GM18909 (cell line): ENCODE results near the gene PLK5.
"Not testable (repeated sequence)": the region's sequence is repeated elsewhere in the genome, so short reads cannot be mapped to it uniquely, and the experiment has no call there.

Source experiments
- ATAC-seq: cut with Tn5 transposase; IDR thresholded peaks from one replicate; pipeline ENCODE4 v1.9.1; 2021; ENCODE audit warnings: mild to moderate bottlenecking; ENCODE audit not compliant: unreplicated experiment, poor library complexity

PLK5 gene

DNA sequence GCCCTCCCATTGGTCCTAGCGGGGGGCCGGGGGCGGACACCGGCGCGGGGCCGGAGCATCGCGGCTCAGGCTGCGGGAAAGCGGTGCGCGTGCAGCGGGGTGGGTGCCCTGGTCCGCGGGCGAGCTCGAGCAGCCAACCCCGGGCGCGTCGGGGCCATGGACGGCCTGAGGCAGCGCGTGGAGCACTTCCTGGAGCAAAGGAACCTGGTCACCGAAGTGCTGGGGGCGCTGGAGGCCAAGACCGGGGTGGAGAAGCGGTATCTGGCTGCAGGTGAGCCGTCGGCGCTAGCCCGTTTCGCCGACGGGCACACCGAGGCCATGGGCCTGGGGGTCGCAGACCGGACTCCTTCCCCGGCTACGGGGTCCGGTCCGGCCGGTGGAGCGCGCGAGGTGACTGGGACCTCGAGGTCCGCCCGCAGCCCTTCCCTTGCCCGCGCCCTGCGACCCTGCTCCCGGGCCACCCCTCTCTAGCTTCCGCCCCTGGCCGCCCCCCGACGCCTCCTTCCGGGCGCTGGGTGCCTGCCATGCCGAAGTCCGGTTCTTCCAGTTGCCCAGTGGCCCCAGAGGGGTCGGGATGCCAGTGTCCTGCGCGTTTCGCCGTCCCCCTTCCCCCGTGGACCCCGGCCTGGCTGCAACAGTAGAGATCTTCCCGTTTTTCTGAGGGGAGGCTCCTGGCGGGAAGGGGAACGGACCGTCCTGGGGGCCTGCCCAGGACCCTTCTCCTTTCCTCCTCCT is 32.6 kb upstream of the PLK5 start, which contains the start of gene REEP6:
REEP6 (plus strand) TSS at position 68 of the 735 bp plus-strand sequence; CDS start at position 157, 89 bp downstream.
- no peak for ATAC-seq

DNA sequence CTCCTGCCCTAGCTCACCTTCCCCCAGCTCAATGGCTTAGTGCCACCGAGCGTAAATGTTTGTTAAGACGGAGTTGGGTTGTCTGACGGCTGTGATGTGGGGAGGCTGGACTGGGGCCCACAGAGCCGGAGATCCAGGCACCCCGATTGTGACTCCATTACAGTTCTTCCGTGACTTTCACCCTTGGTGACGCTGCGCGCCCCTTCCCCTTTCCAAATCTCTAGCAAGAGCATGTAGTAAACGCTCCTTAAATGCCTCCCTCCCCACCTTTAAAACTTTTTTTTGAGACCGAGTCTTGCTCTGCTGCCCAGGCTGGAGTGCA is 32.1 kb upstream of the PLK5 start:
- no peak for ATAC-seq

DNA sequence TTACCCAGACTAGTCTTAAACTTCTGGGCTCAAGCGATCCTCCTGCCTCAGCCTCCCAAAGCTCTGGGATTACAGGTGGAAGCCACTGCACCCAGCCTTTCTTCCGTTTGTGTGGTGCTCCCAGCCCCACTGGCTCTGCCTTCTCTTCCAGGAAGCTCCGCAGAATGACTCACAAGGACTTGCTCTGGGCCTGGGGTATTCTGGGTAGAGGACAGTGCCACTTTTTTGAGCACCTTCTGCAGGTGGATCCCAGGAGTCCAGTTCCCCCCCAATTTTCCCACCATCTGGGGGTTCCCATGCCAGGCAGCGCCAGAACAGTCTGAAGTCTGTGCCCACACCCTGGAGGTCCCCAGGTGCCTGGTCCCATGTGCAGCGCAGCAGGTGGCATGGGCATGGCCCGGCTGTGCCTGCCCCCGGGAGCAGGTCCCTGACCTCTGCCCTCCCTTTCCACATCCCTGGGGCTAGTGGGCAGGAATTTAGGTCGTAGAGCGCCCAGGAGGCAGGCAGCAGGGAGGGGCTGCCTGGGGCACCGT is 31.3 kb upstream of the PLK5 start:
- no peak for ATAC-seq

DNA sequence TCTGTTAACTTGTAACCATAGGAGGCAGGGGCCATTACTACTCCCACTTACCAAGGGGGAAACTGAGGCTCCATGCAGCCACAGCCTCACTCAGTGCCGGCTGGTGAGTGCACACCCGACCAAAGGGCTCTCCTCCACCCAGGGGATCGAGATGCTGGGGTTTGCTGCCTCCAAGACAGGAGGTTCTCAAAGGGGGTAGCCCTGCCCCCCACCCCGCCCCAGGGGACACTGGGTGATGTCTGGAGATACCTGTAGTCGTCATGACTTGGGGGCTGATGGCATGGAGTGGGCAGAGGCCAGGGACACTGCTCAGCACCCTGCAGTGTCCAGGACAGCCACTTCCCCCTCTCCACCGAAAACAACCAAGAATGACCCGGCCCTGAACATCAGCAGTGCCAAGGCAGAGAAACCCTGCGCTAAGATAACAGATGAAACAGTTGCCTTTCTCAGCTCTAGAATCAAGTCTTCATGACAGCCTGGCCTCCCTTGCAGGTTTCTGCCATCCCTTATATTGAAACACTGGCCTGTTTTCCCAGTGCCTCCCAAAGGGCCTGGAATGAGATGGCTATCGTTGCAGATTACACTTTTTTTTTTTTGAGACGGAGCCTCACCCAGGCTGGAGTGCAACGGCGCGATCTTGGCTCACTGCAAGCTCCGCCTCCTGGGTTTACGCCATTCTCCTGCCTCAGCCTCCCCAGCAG is 29.6 kb upstream of the PLK5 start:
- no peak for ATAC-seq

DNA sequence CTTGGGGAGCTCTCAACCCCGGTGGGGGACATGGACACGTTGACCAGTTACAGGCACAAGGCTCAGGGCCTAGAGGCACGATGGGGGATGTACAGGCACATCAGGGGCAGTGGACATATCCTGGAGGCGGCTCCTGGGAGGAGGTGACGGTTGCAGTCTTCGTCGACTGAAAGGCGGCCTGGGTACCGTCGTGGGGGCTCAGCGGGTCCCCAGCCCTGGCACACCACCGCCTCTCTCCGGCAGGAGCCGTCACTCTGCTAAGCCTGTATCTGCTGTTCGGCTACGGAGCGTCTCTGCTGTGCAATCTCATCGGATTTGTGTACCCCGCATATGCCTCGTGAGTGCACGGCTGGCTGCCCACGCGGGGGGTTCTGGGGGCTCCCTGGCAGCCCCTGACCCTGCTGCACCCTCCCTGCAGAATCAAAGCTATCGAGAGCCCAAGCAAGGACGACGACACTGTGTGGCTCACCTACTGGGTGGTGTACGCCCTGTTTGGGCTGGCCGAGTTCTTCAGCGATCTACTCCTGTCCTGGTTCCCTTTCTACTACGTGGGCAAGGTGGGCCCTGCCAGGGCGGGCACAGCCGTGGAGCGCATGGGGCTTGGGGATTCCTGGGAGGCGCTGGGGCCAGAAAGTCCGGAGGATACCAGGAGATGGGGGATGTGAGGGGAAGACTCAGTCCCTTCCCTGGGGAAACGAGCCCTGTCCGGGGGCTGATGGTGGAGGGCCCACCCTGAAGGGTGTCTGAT is 28.7 kb upstream of the PLK5 start:
- ATAC-seq: no peak

DNA sequence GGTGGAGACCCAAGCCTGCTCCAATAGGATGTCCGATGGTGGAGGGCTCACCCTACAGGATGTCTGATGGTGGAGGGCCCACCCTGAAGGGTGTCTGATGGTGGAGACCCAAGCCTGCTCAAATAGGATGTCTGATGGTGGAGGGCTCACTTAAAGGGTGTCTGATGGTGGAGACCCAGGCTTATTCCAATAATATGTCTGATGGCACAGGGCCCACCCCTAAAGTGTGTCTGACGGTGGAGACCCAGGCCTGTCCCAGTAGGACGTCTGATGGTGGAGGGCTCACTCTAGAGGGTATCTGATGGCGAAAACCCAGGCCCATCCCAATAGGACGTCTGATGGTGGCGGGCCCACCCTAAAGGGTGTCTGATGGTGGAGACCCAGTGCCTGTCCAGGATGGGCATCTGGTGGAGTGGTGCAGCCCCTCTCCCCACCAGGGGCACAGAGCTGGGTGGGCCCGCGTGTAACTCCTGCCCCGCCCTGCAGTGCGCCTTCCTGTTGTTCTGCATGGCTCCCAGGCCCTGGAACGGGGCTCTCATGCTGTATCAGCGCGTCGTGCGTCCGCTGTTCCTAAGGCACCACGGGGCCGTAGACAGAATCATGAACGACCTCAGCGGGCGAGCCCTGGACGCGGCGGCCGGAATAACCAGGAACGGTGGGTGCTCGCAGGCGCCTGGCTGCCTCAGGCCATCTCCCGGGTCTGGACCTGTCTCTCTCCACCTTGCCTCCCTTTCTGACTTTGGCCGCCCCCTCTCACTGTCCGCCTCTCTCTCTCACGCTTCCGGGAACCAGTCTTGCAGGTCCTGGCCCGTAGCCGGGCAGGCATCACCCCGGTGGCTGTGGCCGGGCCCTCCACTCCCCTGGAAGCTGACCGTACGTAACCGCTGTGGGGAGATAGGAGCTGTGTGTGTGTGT is 27.8 kb upstream of the PLK5 start:
- no peak for ATAC-seq

DNA sequence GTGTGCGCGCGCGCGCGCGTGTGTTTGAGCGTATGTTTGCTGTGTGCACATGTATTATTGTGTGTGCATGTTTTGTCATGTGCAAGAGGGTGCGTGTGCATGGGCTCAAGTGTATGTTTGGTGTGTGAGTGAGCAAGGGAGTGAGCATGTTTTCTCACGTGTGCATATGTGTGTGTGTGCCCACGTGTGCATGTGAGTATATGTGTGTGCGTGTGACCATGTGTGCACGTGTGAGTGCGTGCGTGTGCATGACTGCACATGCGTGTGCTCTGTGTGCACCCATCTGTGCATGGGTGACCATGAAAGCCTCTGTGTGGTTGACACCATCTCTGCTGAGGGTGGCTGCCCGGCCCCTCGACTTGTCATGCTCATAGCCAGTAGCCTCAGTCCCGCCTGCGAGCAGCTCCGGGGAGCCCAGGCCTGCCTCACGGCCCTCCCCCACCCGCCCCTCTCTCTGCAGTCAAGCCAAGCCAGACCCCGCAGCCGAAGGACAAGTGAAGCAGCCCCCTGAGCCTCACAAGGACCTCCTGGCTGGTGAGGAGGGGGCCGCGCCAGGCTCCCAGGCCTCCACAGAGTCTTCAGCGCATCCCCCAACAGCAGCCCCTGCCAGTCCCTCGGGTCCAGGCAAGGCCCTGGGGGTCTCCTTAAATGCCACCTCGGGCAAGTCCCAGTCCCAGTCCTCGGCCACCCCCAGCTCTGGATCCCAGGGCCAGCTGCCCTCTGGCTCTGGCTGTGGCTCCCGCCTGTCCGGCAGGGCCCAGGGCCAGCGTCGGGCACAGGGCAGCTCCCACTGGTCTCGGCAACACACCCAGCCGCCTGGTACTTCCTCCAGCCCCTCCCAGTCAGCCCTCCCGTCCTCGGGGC is 26.9 kb upstream of the PLK5 start:
- no peak for ATAC-seq

DNA sequence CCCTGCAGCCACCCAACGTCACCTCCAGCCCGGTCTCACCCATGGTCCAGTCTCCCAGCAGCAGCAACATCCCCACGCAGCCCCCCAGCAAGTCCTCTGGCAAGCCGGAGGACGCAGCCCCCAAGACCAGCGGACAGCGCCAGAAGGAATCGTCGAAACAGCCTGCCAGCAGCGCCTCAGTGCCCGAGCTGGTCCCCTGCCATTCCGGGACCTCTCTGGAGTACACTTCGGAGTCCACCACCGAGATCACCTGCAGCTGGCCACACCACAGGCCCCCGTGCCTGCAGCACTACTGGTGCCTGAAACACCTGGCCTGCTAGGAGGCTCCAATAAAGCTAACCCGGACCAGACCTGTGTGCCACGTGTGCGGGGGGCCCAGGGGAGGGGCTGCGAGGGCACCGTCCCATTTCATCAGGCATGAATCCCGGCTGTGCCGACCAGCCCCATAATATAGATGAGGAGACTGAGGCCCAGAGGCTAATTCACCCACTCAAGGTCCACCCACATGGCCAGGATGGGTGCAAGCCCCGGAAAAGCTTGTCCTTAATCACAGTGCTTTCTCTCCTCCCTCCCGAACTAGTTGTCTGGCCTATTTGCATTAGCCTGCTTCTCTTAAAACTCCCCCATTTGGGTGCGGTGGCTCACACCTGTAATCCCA is 26.2 kb upstream of the PLK5 start:
- no peak for ATAC-seq

DNA sequence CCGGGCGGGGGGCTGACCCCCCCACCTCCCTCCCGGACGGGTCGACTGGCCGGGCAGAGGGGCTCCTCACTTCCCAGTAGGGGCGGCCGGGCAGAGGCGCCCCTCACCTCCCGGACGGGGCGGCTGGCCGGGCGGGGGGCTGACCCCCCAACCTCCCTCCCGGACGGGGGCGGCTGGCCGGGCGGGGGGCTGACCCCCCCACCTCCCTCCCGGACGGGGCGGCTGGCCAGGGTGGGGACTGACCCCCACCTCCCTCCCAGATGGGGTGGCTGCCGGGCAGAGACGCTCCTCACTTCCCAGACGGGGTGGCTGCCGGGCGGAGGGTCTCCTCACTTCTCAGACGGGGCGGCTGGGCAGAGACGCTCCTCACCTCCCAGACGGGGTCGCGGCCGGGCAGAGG is 24.6 kb upstream of the PLK5 start:
- not testable (repeated sequence) for ATAC-seq

DNA sequence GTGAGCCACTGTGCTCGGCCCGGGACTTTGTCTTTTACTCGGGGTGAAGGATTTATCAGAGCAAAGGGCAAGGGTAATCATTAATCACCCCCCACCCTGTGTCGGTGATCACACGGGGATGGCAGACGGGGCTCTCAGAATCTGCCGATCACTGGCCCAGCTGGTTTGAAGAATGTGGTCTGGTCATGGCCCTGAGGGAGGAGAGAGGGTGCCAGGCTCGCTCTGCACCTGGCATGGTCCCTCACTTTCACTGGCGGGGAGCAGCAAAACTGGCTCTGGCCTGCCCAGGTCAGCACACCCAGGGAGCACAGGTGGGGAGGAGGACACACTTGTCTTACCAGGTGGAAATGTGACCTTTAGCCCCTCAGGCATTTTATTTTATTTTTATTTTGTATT is 22.7 kb upstream of the PLK5 start:
- no peak for ATAC-seq

DNA sequence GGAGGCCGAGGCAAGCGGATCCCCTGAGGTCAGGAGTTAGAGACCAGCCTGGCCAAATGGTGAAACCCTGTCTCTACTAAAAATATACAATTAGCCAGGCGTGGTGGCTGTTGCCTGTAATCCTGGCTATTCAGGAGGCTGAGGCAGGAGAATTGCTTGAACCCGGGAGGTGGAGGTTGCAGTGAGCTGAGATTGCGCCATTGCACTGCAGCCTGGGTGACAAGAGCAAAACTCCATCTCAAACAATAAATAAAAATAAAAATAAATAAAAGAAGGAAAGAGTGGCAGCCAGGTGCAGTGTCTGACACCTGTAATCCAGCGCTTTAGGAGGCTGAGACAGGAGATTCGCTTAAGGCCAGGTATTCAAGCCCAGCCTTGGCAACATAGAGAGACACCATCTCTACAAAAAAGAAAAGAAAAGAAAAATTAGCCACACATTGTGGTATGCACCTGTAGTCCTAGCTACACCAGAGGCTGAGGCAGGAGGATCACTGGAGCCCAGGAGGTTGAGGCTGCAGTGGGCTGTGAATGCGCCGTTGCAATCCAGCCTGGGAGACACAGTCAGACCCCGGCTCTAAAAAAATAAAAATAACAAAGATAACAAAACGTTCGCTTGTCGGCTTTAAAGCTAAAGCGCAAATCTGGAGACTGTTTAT is 21.3 kb upstream of the PLK5 start:
- no peak for ATAC-seq

DNA sequence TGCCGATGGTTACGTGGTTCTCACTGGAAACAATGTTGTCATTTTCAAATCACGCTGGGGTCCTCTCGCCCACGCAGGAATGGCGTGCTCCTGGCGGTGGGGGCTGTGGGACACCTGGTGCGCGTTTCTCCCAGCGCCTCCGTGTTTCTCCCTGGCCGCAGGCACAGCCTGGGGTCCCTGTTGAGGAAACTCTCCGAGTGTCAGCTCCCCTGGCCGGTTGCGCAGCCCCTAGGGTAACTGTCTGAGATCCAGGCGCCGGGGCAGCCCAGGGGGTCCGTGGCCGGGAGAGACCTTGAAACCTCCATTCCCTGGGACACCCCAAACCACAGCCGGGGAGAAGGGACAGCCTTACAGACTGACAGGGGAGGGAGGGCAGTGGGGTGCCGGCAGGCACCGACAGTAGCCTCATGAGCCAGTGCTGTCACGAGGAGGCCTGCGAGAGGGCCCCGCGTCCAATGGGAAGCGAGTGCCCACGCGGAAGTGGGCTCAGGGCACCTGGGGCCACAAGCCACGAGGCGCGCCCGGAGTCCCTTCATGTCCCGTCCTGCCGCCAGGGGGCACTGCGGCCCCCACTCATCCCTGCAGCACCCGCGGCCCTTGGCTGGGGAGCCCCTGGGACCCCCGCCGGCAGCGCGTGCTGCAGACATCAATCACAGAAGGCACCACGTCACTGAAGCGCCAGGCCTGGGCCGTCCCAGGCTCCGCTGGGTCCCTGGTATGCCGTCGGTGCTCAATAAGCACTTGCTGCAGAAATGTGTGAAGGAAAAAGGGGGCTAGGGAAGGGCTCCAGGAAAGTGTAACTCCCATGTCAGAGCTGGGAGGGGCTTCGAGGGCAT is 20.6 kb upstream of the PLK5 start:
- ATAC-seq: no peak

DNA sequence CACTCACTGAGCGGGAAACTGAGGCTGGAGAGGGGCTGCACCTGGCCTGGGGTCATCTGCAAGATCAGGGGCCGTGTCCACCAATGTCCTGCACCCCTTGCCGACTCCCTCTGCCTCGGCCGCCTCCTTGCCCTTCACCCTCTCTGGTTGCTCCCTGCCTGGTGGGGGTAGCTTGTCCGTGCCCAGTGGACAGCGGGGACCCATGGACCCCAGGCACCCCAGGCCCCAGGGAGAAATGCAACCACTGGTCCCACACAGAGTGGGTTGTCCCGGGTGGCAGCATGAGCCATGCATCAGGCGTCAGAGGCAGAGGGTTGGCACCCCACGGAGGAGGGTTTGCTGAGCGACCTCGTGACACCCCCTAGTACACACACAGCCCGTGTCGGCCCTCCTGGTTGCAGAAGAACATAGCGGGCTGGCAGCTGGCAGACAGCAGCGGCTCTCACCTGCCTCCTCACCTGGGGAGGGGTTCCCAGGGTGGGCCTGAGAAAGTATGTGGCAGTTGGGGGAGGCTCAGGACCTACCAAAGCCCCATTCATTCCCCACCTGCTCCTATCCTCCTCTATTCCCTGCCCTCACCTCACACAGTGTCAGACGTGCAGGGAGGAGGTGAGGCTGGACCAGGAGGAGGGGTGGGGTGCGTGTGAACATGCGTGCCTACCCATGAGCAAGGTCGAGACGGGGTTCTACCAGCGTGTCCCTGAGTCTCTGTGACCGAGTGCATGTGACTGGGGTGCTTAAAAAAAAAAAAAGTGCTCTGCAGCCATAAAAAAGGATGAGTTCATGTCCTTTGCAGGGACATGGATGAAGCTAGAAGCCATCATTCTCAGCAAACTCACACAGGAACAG is 19.7 kb upstream of the PLK5 start:
- no peak for ATAC-seq

DNA sequence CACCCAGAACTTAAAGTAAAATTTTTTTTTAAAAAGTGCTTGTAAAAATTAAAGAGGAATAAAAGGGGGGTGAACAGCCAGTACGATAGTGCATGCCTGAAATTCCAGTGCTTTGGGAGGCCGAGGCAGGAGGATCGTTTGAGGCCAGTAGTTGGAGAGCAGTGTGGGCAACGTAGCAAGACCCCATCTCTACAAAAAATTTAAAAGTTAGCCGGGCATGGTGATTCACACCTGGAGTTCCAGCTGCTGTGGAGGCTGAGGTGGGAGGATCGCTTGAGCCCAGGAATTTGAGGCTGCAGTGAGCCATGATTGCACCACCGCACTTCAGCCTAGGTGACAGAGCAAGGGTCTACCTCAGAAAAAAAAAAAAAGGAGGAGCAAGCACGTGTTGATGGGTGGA is 18.9 kb upstream of the PLK5 start:
- ATAC-seq: no peak

DNA sequence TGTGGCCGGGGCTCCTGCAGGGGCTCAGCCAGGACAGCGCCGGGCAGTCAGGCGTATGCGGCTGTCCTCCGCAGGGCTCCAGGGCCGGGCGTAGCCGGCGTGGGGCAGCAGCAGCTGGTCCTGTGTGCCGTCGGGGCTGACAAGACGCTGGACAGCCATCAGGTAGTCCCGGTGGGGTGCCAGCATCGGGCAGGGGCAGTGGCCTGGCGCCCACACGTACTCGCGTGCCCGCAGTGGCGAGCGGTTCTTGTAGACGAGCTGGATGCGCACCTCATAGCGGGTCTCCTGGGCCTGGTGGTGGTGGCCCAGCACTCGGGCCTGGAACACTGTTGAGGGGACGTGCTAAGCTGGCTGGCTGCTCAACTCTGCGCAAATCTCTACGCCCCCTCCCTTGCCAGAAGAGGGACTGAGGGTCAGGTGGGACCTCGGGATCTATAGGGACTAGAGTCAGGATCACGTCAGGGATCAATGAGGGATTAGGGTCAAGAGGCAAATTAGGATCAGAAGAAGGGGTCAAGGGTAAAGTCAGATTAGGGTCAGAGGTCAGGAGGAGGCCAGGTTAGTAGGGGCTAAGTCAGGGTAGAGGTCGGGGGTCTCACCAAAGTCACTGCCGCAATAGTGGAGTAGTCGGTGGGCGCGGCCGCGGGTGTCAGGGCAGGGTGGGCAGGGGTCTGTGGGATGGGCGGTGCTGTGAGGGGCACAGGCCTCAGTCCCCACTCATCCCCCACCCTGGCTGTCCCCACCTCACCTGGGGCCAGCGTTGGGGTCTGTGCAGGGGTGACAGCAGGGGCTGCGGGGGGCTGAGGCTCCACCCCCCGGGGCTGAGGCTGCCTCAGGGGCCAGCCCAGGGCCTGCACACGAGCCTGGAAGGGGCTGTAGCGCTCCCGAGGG is 17.6 kb upstream of the PLK5 start:
- no peak for ATAC-seq
